CD4-positive, alpha-beta T cell treated with Interleukin-17A for 1 hour (primary cell): ENCODE measurements around the gene COMMD7.

Source experiments
- DNase-seq: peaks from one replicate; pipeline ENCODE4 v3.0.0-alpha.2; 2020

Gene COMMD7

DNA sequence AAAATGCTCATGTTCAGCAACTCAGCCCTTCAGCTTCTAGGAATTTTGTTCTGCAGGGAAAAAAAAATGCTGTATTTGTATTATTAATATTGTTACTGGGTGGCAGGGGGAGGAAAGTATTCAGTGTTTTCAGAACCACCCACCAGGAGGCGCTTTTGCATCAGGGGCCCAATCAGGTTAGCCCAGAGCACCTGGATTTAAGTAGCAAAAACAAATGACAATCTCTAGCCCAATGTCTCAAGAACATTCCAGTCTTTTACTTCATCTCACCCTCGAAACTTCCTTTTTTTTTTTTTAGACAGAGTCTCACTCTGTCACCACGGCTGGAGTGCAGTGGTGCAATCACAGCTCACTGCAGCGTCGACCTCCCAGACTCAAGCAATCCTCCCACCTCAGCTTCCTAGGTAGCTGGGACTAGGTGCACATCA lies 68.9 kb downstream of the COMMD7 start:
- DNase-seq, result peak; percentile 76

- DNase-seq, result peak; percentile 16
Measured at GRCh38 chr20:32672982-32673851, 70.0 kb downstream of the COMMD7 start.

- DNase-seq, result no peak
Measured at GRCh38 chr20:32672394-32672981, 70.8 kb downstream of the COMMD7 start.

- no peak for DNase-seq
Measured at GRCh38 chr20:32670773-32671455, 72.4 kb downstream of the COMMD7 start.

DNA sequence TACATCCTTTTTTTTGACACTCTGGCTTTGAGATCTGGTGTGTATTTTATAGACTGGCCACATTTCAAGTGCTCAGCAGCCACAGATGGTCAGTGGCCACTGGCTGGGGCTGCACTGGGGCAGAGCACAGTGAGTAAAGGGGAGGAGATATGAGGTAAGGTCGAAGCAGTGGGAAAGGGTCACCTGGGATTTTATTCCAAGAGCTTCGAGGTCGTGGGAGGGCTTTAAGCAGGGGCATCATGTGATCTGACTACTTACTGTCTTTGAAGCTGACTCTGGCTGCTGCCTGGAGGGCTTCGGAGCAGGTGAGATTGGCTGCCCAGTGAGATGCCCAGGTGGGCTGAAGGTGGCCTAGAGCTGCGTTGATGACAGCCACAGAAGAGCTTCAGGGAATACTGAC lies 76.2 kb downstream of the COMMD7 start:
- no peak for DNase-seq

DNA sequence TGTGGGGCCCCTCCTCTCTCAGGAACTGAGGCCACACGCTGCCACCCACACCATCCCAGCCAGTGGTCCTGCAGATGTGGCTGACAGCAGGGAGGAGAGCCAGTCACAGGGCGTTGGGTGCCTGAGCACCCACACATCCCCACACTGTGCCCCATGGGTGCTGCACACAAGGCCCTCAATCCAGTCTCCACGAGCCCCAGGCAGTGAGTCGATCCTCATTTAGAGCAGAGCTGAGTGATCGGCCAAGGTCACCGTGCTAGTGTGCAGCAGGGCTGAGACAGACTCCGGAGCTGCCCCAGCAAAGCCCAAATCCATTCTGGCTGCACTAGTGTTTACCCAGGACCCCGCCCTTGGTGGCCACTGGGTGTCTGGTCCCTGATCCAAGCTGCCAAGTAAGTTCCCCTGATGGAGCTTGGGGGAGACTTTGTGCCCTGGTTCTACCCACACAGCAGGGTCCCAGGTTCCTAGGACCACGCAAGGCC lies 78.5 kb downstream of the COMMD7 start:
- no peak for DNase-seq

- no peak for DNase-seq
Measured at GRCh38 chr20:32664012-32664677, 79.1 kb downstream of the COMMD7 start.

GRCh38 chr20:32663335-32664011 lies 79.8 kb downstream of the COMMD7 start:
- no peak for DNase-seq

DNA sequence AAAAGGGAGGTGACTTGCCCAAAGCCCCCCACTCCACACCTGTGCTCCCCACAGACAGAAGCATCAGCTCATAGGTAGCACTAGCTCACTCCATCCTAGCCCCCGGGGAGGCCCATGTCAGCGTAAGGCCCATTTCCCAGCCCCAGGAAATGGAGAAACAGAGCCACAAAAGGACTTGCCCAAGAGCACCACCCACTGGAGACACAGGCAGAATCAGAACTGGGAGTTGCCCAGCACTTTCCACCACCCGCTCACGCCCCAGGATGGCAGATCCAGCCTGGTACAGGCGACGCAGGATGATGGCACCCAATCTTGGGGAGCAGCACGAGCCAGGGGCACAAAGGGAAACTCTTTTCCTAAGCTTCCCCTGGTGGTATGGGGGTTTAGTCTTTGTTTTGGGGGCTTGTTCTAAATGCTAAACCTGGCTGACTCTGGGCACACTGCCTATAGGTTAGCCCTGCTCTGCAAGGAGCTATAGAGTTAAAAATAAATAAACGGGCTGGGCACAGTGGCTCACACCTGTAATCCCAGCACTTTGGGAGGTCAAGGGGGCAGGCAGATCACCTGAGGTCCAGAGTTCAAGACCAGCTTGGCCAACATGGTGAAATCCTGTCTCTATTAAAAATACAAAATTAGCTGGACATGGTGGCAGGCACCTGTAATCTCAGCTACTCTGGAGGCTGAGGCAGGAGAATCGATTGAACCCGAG lies 81.3 kb downstream of the COMMD7 start:
- no peak for DNase-seq

- DNase-seq, result no peak
Measured at GRCh38 chr20:32660661-32661060, 82.6 kb downstream of the COMMD7 start.

GRCh38 chr20:32656827-32657226 lies 86.4 kb downstream of the COMMD7 start:
- no peak for DNase-seq

- DNase-seq, result no peak
Measured at GRCh38 chr20:32655903-32656512, 87.3 kb downstream of the COMMD7 start.

DNA sequence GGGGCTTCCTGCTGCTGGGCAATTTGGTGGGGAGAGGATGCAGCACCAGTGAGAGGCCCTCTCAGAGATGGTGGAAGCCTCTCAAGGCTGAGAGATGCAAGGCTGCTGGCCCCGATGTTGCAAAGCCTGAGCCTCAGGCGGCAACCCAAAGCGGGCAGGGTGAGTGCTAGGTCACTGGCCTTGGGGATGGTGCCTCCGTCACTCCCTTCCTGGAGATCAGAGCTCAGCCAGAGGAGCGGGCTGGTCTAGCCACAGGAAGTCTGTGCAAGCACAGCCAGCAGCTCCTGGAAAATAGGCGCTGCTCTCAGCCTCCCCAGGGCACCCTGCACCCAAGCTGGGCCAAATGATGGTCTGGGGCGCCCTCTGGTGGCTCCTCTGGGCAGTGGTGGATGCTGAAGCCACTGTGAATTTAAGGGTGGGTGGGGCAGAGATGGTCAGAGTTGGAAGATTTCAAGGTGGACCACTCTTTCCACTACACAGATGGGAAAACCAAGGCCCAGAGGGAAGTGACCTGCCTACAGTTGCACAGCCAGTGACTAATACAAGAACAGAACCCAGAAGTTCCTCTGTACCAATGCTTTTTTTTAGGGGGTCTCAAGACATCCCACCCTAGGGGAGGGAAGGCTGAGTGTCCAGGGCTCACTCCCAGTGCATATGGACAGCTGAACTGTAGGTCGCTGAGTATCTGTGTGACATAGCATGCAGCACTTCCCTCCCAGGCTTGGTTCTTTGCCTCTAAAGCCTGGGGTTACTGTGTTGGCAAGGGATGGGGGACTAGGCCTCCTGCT lies 90.3 kb downstream of the COMMD7 start:
- DNase-seq, result peak; percentile 88
